Cardiac septum (tissue), 1 donor: ENCODE results near the gene HTR2B. TPM values are rescaled to one million over a fixed set of nuclear protein-coding genes. Genes with fewer than 3 reads are reported as not detected.
"Not testable (repeated sequence)": the region's sequence is repeated elsewhere in the genome, so short reads cannot be mapped to it uniquely, and the experiment has no call there.

Source experiments
- DNase-seq: peaks from one replicate; pipeline ENCODE4 v3.0.0-alpha.2; 2020; ENCODE audit warnings: low spot score
- intact Hi-C: fragments of 100-400 bp; cut with DNase I; formaldehyde crosslinking; loops from one replicate; pipeline ENCODE4 v1.14.0; 2022
- long read RNA-seq: library from polyadenylated mRNA; unstranded; transcript quantifications from one replicate; pipeline ENCODE4 v2.0.0, GENCODE V29; 2021
- total RNA-seq: library from RNA; stranded (reverse); fragmentation: NEBNext Ultra II Directional; extraction: Animal tissue kit (Norgen Biotek cat#: 25700); gene quantifications from one replicate; pipeline ENCODE4 v1.2.1, GENCODE V29; 2021
- donor health status: DM: no; HTN: no; CAD: no.

Gene HTR2B
- 2.9 TPM for total RNA-seq
- long read RNA-seq, partial matches to known transcripts: 1 of 3 reads
- long read RNA-seq, other reads (novel, unspliced or antisense): 1 of 3 reads

DNA sequence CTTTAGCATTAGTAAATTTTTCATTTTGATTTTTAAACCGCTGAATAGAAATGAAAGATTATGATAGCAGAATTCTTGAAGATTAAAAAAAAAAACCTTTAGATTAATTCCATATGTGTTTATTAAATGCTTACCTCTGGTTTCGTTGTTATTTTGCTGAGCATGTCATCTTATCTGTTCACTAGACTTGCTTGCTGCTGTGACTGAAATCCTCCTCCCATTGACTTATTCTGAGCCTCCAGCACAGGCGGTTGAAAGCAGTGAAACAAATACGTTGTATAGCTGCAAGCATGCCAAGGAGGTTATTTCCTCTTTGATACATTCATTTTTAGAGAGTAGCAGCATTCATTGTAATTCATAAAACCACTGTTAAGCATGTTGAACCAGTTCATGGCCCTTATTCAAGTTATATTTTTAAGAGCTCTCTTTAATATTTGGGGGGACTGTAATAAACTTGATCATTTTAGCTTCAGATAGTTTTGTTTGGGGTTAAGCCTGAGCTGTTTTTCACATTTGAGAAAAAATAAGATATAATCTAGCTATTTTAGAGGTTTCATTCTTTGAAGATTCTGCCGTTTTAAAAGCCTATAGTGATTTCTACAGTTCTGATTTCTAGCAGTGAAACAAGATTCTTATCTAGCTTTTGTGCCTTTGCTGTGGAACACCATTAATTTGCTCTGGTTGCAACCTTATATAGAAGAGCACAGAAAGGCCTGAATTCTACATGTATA is at the start of gene HTR2B:
Gene HTR2B, minus strand, starts transcription at position 205 of the 731 bp plus-strand sequence. CDS start 1,278 bp downstream, outside the sequence.
- DNase-seq: no peak
- intact Hi-C loops: loop anchor here (5.0 kb wide), 1 partner anchor 62 kb away; no protein-coding TSS in a partner anchor

DNA sequence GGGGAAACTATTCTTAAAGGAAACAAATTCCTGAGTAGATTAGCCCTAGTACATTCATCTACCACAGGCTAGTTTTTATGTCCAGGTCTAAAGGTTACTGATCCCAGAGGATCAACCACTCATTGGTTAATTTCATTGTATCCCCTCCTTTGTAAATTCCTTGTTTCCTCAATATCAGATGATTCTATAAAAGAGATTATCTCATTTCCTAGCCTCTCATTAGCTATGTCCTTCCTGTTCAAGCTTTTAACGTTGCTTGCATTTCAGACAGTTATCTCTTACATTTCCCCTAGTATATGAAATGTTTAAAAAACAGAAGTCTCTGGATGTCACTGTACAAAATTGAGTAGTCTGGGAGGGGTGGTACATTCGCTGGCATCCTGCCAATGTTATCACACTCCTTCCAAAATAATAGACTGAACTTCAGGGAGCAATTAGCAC is 49.4 kb upstream of the HTR2B start:
- intact Hi-C loops: no loop called here

DNA sequence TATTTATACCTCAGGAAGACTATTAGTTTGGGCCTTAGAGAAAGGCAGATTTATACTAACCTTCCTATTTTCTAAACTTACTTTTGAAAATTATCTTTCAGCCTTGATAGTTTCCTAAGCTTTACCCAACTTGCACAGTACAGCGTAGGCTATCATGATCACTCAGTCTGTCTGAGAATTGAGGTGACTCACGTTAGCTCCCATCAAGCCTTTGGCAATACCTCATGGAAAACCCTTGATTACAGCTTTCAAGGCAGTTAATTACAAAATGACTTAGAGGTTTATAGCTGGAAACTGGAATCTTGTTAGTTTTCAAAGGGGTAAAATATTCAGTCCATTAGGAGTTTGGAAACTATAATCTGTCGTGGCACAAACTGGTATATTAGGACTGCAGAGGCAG is 47.2 kb upstream of the HTR2B start:
- no peak for DNase-seq
- intact Hi-C loops: no loop called here

More for the DNA sequence above, 49.4 kb upstream of the HTR2B start:
- DNase-seq: no peak

DNA sequence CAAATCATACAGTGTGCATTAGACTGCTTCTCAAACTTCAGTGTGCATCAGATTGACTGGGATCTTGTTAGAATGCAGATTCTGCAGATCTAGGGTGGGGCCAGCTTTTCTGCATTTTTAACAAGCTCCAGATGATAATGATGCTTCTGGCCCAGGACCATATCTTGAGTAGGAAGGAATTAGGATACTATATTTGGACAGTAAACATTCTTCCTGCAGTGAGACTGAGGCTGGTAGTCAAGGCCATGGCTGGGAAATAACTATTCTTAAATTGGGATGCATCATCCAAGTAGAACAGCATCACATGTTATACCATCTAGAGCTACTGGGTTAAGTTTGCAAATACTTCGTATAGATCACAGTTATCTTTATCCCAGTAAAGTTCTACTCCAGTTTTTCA is 45.2 kb upstream of the HTR2B start:
- intact Hi-C loops: no loop called here
- DNase-seq: no peak

DNA sequence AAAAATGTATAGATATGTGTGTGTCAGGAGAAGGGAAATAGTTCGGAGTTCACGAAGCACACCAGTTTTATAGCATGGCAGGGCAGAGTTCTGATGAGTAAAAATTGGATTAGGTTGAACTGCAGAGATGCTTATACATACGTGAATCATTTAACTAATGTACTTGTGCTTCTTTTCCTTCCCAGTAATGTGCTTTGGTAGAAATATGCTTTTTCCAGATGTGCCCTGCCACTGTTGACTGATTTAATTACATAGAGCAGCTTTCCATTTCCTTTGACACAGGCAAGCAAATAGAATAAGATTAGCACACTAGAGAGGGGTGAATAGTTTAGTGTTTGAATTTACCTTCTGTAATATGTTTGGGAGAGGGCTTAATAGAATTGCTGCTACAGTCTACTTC is 44.6 kb upstream of the HTR2B start:
- no peak for DNase-seq
- intact Hi-C loops: no loop called here

DNA sequence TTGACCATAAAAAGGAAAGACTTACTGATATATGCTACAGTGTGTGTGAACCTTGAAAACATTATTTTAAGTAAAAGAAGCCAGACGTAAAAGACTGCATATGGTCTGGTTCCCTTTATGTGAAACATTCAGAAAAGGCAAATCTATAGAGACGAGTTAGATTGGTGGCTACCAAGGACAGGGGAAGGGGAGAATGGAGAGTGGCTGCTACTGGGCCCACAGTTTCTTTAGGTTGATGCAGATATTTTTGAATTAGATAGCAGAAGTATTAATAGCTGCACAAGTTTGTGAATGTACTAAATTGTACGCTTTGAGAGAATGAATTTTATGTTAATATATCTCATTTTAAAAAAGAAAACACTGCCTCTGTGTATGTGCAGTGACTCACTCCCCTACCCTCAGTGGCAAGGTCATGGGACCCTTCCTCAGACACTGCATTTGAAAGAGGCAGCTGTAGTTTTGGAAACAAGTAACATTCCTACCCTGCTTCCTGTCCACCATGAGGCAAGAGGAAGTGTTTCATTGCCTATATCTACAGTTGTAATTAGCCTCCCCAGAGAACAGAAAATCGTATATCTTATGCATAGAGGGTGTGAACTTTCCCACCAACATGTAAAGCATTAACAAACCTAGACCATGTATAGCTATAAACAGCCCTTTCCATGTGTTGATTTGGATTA is 43.8 kb upstream of the HTR2B start:
- intact Hi-C loops: no loop called here
- DNase-seq: no peak

DNA sequence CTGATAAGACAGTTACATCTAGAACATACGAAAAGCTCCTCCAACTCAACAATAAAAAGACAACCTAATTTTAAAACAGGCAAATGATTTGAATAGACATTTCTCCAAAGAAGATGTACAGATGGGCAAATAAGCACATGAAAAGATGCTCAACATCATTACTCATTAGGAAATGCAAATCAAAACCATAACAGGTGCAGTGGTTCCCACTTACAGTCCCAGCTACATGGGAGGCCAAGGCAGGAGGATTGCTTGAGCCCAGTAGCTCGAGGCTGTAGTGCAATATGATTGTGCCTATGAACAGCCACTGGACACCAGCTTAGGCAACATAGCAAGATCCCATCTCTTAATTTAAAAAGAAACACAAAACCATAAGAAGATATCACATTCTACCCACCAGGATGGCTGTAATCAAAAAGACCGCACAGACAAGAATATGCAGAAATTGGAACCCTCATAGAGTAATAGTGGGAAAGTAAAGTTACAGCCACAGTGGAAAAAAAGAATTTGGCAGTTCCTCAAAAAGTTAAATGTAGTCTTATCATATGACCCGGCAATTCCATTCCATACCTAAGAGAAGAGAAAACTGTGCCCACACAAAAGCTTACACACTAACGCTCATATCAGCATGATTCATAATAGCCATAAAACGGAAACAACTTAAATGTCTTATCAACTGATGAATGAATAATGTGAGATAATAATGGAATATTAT is 43.1 kb upstream of the HTR2B start:
- intact Hi-C loops: no loop called here
- no peak for DNase-seq

DNA sequence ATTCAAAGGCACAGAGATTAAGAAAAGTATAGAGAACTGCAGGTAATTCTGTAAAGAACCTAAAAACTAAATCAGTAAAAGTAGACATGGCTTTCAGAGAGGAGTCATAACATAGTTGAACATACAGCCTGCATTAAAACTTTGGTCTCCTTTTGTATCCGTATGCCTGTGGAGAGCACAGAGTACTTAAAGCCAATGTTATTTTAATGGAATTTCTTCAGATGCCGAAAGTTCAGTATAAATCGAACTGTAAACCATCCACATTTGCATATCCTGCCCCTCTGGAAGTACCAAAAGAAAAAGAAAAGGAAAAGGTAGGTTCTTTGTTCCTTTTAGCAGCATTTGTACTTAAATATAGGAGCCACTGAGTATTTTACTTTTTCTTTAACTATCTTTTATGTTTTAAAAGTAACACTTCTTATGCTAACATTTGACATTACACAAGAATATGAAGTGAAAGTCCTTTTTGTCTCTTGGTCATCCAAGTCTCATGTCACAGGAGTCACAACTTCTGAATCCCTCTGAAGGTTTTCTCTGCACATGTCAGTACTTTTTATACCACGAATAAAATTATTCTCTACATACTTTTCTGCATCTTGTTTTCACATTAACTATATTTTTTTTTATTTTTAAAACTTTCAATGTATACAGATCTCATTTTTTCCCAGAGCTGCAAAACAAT is 38.7 kb upstream of the HTR2B start:
- intact Hi-C loops: loop anchor here (1.0 kb wide), 1 partner anchor 14 kb away; no protein-coding TSS in a partner anchor
- DNase-seq: no peak

DNA sequence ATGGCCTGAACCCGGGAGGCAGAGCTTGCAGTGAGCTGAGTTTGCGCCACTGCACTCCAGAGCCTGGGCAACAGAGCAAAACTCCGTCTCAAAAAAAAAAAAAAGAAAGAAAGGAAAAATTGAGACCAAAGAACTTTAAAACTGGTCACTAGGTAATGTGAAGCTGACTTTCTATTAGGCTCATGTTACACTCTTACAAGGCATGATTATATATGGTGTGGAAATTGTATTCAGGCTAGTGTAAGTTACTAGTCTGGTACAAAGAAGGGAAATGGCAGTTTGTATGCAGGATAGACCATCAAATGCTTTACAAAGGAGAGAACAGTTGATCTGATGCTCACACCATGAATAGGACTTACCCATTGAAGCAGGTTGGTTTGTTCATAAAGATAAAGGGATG is 38.2 kb upstream of the HTR2B start:
- DNase-seq: no peak
- intact Hi-C loops: loop anchor here (1.0 kb wide), 1 partner anchor 14 kb away; no protein-coding TSS in a partner anchor

DNA sequence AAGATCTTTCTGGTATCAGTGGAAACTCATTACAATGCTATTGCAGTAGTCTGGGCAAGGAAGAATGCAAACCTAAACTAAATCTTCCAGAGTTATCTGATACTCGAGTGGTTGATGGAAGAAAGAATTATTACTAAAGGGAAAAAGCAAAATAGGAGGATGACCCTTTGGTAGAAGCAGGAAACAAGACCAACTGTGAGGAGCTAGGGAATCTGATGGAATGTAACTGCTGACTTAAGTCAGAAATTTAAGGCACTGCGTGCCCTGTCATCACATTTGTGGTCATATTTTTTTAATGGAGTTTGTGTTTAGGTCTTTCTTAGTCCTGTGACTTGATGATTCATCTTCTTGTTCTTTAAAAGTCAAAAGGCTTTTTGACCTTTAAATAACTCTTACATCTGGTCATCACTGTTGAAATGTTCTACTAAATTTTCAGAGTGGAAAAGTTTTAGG is 37.1 kb upstream of the HTR2B start:
- intact Hi-C loops: no loop called here
- no peak for DNase-seq

DNA sequence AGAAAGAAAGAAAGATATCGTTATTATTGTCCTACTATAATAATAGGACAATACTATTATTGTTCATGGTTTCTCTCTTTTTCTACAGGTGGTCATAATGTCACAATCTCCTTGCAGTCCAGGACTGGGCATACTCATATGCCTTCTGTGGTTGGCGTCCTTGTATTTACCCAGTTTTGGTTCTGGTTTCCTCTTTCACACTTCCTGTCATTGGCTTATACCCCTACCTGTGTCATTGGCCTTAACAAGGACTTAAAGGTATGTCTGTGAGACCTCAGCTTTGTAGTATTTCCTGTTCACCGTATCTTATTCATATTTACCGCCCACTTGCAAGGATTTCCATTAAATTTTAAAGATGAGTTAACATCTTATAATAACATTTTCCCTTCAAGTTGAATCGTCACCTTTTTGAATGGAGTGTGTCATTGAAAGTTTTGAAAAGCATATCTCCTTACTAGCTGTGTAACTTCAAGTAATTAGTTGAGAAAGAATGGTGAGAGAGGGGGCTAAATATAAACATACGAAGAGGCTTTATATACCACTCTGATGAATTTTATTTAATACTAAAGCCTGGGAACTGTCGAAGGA is 36.5 kb upstream of the HTR2B start:
- intact Hi-C loops: no loop called here
- DNase-seq: no peak

DNA sequence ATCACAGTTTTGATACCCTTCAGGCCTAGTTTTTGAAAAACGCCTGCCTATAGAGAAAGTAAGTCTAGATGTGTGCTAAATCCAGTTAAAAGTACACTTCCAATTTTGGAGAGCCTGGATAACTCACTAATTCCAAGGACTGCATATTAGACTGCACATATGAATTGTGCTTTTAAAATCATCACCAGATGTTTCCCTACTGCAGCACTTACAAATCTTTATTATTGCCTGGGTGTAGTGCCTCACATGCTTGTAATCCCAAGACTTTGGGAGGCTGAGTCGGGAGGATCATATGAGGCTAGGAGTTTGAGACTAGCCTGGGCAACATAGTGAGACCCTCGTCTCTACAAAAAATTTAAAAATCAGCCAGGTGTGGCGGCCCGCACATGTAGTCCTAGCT is 35.9 kb upstream of the HTR2B start:
- intact Hi-C loops: no loop called here
- no peak for DNase-seq

DNA sequence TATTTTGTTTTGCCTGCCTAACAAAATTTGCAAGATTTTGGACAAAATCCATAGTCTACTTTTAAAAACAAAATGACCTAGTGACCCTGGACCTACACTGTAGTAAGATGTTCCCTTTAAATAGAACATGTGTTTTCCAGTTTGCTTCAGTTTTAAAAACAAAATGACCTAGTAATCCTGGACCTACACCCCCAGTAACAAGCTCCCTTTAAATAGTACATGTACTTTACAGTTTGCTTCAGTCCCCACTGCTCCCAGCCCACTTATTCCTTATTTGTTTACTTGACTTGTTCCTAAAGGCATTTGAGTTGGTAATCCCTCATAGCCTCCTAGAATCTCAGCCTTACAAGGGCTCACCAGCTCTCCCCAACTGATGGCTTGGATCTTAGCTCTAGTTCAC is 34.5 kb upstream of the HTR2B start:
- intact Hi-C loops: no loop called here
- no peak for DNase-seq

DNA sequence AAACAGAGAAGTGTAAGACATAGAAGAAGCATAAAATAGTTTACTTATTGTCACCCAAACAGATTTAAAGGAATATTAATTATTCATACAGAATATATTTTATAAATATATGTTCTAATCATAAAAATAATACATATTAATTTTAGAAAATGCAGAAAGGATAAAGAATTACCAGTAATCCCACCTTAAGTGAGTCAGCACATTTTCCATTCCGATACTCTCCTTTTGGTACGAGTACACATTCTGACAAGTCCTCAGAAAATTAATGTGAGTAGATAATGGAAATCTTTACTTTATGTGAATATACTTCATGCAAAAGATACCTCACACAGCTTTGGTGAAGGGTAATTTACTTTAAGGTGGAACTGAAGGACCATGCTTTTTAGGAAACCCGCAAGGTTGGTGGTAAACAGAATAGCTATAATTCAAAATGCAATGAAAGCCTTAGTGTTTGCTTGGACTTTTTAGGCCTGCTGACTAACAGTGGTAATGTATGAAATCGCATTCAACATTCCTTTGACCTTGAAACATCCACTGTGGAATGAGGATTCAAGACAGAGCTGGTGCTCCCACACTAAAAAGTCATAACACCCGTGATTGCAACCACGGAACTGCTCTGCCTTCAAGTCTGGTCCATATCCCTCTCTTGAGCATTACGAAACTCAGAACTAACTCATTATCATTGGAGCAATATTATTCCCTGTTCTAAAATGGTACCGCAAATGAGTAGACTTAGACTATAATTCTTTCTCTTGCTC is 28.1 kb upstream of the HTR2B start:
- intact Hi-C loops: loop anchor here (5.0 kb wide), 1 partner anchor 36 kb away; no protein-coding TSS in a partner anchor
- no peak for DNase-seq

DNA sequence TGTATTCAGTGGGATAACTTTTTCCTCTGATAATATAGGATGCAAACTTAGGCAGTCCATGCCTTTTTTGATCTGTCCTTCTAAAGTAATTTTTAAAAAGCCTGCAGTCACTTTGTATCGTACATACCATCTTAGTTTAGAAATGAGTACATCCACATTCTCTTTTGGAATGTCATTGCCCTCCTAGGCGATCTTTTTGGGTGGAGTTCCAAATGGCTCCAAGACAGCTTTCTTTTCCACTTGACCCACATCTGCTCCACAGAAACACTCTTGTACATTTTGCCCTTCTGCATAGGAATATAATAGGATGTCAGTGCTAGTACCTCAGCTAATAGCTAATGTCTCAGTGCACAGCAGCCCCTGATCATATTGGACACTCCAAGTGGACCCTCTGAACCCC is 21.8 kb upstream of the HTR2B start:
- intact Hi-C loops: no loop called here
- DNase-seq: no peak

DNA sequence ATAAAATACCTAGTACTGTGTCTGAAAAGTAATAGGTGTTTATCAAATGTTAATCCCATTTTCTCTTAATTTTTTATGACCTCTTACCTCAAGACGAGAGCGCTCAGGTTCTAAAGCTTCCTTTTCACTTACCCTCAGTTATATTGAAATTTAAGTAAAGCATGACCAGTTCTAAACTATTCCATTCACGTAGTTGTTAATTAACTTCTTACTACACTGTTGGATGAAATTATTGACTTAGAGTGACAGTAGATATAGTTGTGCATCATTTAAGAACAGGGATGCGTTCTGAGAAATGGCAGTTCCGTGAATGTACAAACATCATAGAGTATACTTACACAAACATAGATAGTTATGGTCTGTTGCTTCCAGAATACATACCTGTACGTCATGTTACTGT is 20.1 kb upstream of the HTR2B start:
- DNase-seq: no peak
- intact Hi-C loops: no loop called here

DNA sequence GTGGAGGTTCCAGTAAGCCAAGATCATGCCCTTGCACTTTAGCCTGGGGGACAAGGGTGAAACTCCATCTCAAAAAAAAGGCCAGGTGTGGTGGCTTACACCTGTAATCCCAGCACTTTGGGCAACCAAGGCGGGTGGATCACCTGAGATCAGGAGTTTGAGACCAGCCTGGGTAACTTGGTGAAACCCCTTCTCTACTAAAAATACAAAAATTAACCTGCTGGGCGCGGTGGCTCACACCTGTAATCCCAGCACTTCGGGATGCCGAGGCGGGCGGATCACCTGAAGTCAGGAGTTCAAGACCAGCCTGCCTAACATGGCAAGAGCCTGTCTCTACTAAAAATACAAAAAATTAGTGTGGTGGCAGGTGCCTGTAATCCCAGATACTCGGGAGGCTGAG is 16.0 kb upstream of the HTR2B start:
- DNase-seq, intact Hi-C loops: not testable (repeated sequence)

DNA sequence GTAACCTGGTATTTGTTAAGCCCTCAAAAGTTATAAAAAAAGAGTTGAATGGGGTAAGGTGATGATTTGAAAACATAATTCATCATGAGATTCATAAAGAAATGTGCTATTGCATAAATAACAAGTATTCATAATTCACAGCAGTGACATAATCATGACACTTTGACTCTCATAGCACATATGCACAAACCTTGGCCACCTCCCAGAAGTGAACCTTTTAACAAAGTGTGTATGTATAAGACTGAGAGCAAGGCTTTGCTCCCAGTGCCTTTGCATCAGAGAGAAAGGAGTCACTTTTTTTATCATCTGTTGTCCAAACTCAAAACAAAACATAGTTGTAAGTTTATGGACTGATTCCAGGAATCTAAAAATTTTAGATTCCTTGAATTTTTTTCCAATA is 15.0 kb upstream of the HTR2B start:
- no peak for DNase-seq
- intact Hi-C loops: no loop called here

DNA sequence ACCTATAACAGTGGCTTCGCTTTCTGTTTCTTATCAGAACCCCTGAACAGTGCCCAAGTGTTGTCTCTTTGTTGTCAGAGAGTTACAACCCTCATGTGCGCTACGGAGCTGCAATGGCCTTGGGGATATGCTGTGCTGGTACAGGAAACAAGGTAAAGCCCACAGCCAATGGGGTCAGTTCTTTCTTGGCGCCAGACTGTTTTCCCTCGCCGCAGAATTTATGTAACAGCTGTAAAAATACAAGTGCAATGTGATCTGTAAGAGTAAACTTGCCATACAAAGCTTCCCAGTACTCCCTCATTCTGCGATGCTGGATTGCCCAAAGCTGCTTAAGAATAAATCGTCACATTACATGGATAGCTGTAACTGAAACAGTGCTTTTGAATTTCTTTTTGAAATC is 13.9 kb upstream of the HTR2B start:
- no peak for DNase-seq
- intact Hi-C loops: no loop called here
